Measurements from ENCODE around the gene DAB2IP. TPM values are rescaled to one million over a fixed set of nuclear protein-coding genes. Genes with fewer than 3 reads are reported as not detected.

DAB2IP gene
- total RNA-seq, 1 experiment from 2014 or later, result 17.0 TPM

DNA sequence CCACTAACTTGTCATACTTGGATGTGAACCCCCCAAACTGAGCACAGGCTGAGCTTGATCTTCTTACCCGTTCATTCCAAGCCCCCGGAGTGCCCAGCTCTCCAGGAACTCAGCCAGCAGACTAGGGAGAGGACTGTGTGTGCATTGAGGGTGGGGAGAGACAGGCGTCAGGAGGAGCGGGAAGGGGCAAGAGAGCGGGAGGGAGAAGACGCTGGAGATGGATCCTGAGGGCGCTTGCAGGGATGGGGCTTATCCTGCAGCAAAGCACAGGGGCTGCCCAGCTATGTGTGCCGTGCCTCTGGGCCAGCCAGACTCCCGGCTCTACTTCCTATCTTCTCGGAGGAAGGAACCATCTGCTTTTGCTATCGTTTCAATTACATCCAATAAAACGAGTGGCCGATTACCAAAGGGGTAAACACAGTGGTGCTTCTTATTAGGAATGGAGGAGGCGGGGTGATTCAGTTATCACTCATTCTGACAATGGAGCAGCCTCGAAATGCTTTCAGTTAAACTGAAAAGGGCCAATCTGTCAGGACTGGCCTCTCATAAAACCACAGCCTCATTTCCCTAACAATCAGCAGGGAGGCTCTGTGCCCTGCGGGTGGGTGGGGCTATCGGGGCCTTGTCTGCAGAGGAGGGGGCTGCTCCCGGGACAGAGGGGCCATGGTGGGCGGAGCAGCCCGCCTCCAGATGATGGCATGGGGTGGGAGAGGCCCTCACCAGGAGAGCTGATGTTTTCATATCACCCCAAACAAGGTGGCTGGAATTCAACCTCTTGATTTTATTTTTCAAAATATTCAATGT lies 168.2 kb downstream of the DAB2IP start:
- ChIA-PET POLR2A (no interaction called here), CTCF (interaction anchor here (0.6 kb wide), 2 partner anchors 94 to 1652 kb away, joined by 3 read pairs; no protein-coding TSS in a partner anchor)
- no peaks in the 10 kb centered on the region for H3K36me3 Mint-ChIP-seq (ENCODE audit: insufficient read depth, unreplicated experiment)
- no peak overlapping the region for H3K27ac Mint-ChIP-seq (ENCODE audit: low read depth, unreplicated experiment)
- no peaks in the 10 kb centered on the region for H3K4me1 Mint-ChIP-seq (ENCODE audit: insufficient read depth, unreplicated experiment)
- TF ChIP-seq CTCF (IDR thresholded peaks at IDR 0.05; ENCODE audit: unreplicated experiment), result no peak
- intact Hi-C loops (cut with micrococcal nuclease), result no loop called here
- no peaks in the 10 kb centered on the region for H3K9me3 Mint-ChIP-seq (ENCODE audit: unreplicated experiment)
- DNase-seq (ENCODE audit: unreplicated experiment), result no peak
- BruUV-seq (replicated peaks), result no TSS peak
- no peaks in the 10 kb centered on the region for H3K27me3 Mint-ChIP-seq (ENCODE audit: insufficient read depth, unreplicated experiment)
- no peak overlapping the region for H3K4me3 Mint-ChIP-seq (ENCODE audit: unreplicated experiment)

- no peak for DNase-seq (ENCODE audit: unreplicated experiment)
- BruUV-seq (replicated peaks), result no TSS peak
These were observed 169.0 kb downstream of the DAB2IP start for GRCh38 chr9:121820286-121821005.

GRCh38 chr9:121821326-121821725 lies 169.9 kb downstream of the DAB2IP start:
- Mint-ChIP-seq H3K4me1 (ENCODE audit: insufficient read depth, unreplicated experiment) (no peaks in the 10 kb centered on the region), H3K4me3 (ENCODE audit: unreplicated experiment) (no peak overlapping the region), H3K27me3 (ENCODE audit: insufficient read depth, unreplicated experiment) (no peaks in the 10 kb centered on the region), H3K36me3 (ENCODE audit: insufficient read depth, unreplicated experiment) (no peaks in the 10 kb centered on the region), H3K9me3 (ENCODE audit: unreplicated experiment) (no peaks in the 10 kb centered on the region), H3K27ac (ENCODE audit: low read depth, unreplicated experiment) (peak overlapping the region; percentile 3)
- ChIA-PET CTCF (no interaction called here), POLR2A (interaction anchor here (1.2 kb wide), 1 partner anchor 121 kb away, joined by 5 read pairs; no protein-coding TSS in a partner anchor)
- no peak for DNase-seq (ENCODE audit: unreplicated experiment)
- BruUV-seq (replicated peaks), result no TSS peak
- no peak for TF ChIP-seq CTCF (IDR thresholded peaks at IDR 0.05; ENCODE audit: unreplicated experiment)
- intact Hi-C loops (cut with micrococcal nuclease), result no loop called here

More at GRCh38 chr9:121820286-121821005, 169.0 kb downstream of the DAB2IP start:
- H3K4me3 Mint-ChIP-seq (ENCODE audit: unreplicated experiment), result no peak overlapping the region
- H3K27me3 Mint-ChIP-seq (ENCODE audit: insufficient read depth, unreplicated experiment), result no peaks in the 10 kb centered on the region
- H3K9me3 Mint-ChIP-seq (ENCODE audit: unreplicated experiment), result no peaks in the 10 kb centered on the region
- CTCF ChIA-PET, result interaction anchor here (0.5 to 0.6 kb wide), 2 partner anchors 136 to 1652 kb away, joined by 3 read pairs; no protein-coding TSS in a partner anchor
- H3K27ac Mint-ChIP-seq (ENCODE audit: low read depth, unreplicated experiment), result no peak overlapping the region
- no peak for TF ChIP-seq CTCF (IDR thresholded peaks at IDR 0.05; ENCODE audit: unreplicated experiment)
- POLR2A ChIA-PET, result interaction anchor here (1.2 kb wide), 1 partner anchor 120 kb away, joined by 5 read pairs; no protein-coding TSS in a partner anchor
- H3K36me3 Mint-ChIP-seq (ENCODE audit: insufficient read depth, unreplicated experiment), result no peaks in the 10 kb centered on the region
- no peaks in the 10 kb centered on the region for H3K4me1 Mint-ChIP-seq (ENCODE audit: insufficient read depth, unreplicated experiment)
- intact Hi-C loops (cut with micrococcal nuclease), result no loop called here
